ENCODE data around the gene GPR137. TPM values are rescaled to one million over a fixed set of nuclear protein-coding genes. Genes with fewer than 3 reads are reported as not detected.

The GPR137 gene
- total and polyA plus RNA-seq, 9 of the 15 experiments (the other 6 are each of a cell fraction or from before 2014, with no cell fraction given), result 0.32 to 26.7 (median 10.7) TPM

DNA sequence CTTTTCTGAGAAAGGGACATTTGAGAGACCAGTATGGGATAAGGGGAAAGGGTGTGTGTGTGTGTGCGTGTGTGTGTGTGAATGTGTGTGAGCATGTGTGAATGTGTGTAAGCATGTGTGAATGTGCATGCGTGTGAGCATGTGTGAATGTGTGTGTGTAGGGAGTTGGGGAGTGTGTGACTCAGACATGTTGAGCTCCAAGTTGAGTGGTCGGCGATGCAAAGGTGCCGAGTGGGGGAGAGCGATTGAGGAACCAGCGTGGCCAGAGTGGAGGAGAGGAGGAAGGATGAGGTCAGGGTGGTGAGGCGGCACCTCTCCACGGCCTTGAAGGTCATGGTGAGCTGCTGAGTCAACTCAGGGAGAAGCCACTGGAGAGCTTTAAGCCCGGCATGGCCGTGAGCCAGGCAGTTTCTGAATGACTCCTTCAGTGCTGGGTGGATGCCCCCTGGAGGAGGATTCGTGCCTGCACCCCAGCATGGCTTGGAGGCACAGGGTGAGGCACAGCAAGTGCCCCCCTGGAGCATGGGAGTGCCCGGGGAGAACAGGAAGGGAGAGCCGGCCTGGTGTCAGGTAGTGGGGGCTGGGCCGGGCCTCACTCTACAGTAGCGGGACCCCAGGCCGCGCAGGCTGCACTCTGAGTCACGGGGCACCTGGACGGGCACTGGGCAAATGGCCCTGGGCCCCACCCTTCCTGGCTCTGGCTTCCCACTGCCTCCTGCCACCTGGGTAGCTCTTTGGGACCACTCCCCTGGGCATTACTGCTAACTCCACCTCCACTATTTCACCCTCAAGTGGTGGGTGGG, 46.1 kb downstream of the GPR137 start (continued):
- TF ChIP-seq, protein P1, sequence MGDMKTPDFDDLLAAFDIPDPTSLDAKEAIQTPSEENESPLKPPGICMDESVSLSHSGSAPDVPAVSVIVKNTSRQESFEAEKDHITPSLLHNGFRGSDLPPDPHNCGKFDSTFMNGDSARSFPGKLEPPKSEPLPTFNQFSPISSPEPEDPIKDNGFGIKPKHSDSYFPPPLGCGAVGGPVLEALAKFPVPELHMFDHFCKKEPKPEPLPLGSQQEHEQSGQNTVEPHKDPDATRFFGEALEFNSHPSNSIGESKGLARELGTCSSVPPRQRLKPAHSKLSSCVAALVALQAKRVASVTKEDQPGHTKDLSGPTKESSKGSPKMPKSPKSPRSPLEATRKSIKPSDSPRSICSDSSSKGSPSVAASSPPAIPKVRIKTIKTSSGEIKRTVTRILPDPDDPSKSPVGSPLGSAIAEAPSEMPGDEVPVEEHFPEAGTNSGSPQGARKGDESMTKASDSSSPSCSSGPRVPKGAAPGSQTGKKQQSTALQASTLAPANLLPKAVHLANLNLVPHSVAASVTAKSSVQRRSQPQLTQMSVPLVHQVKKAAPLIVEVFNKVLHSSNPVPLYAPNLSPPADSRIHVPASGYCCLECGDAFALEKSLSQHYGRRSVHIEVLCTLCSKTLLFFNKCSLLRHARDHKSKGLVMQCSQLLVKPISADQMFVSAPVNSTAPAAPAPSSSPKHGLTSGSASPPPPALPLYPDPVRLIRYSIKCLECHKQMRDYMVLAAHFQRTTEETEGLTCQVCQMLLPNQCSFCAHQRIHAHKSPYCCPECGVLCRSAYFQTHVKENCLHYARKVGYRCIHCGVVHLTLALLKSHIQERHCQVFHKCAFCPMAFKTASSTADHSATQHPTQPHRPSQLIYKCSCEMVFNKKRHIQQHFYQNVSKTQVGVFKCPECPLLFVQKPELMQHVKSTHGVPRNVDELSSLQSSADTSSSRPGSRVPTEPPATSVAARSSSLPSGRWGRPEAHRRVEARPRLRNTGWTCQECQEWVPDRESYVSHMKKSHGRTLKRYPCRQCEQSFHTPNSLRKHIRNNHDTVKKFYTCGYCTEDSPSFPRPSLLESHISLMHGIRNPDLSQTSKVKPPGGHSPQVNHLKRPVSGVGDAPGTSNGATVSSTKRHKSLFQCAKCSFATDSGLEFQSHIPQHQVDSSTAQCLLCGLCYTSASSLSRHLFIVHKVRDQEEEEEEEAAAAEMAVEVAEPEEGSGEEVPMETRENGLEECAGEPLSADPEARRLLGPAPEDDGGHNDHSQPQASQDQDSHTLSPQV (IDR thresholded peaks at IDR 0.05), result peak; percentile 95
- TF ChIP-seq FOXM1 (IDR thresholded peaks at IDR 0.05; ENCODE audit: low read depth), result no peak
- no peak for TF ChIP-seq FOXM1 (CRISPR knock-in tag; IDR thresholded peaks at IDR 0.05; ENCODE audit: low read depth)
- TF ChIP-seq SAFB2 (IDR thresholded peaks at IDR 0.05; ENCODE audit: borderline replicate concordance, low read depth, low read length, severe bottlenecking), result no peak
- TF ChIP-seq EP400 (IDR thresholded peaks at IDR 0.05), result peak; percentile 75; the same call in 1 of the 2 replicates
- TF ChIP-seq L3MBTL2 (IDR thresholded peaks at IDR 0.05), result peak; percentile 64; the same call in 1 of the 2 replicates
- peak; percentile 83 for TF ChIP-seq LEF1 (IDR thresholded peaks at IDR 0.05)
- no peak for TF ChIP-seq ZNF644 (tag; IDR thresholded peaks at IDR 0.05; ENCODE audit: low read depth)
- TF ChIP-seq ATF7 (IDR thresholded peaks at IDR 0.05), result peak; percentile 87
- peak; percentile 43; the same call in 1 of the 2 replicates for TF ChIP-seq ZNF175 (CRISPR knock-in tag; IDR thresholded peaks at IDR 0.05; ENCODE audit: low read depth)
- TF ChIP-seq, protein P2, sequence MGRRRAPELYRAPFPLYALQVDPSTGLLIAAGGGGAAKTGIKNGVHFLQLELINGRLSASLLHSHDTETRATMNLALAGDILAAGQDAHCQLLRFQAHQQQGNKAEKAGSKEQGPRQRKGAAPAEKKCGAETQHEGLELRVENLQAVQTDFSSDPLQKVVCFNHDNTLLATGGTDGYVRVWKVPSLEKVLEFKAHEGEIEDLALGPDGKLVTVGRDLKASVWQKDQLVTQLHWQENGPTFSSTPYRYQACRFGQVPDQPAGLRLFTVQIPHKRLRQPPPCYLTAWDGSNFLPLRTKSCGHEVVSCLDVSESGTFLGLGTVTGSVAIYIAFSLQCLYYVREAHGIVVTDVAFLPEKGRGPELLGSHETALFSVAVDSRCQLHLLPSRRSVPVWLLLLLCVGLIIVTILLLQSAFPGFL (CRISPR knock-in tag; IDR thresholded peaks at IDR 0.05), result no peak
- TF ChIP-seq SREBF2 (CRISPR knock-in tag; IDR thresholded peaks at IDR 0.05), result no peak
- no peak for TF ChIP-seq KLF6 (CRISPR knock-in tag; IDR thresholded peaks at IDR 0.05; ENCODE audit: borderline replicate concordance)
- TF ChIP-seq POU5F1 (IDR thresholded peaks at IDR 0.05; ENCODE audit: borderline replicate concordance, low read depth, low read length, partially characterized antibody), result no peak
- TF ChIP-seq TGIF2 (CRISPR knock-in tag; IDR thresholded peaks at IDR 0.05), result no peak
- TF ChIP-seq STAT5B (CRISPR knock-in tag; IDR thresholded peaks at IDR 0.05), result no peak
- TF ChIP-seq ZNF3 (CRISPR knock-in tag; IDR thresholded peaks at IDR 0.05), result no peak
- TF ChIP-seq ZNF780A (CRISPR knock-in tag; IDR thresholded peaks at IDR 0.05), result no peak
- TF ChIP-seq CREM (IDR thresholded peaks at IDR 0.05; ENCODE audit: low read depth), result peak; percentile 69
- peak; percentile 55 for TF ChIP-seq ARHGAP35 (IDR thresholded peaks at IDR 0.05; ENCODE audit: partially characterized antibody)
- no peak for TF ChIP-seq PURB (CRISPR knock-in tag; IDR thresholded peaks at IDR 0.05; ENCODE audit: low read depth)
- TF ChIP-seq SMARCE1 (IDR thresholded peaks at IDR 0.05), result peak; percentile 93
- TF ChIP-seq NR1H2 (CRISPR knock-in tag; IDR thresholded peaks at IDR 0.05), result no peak
- TF ChIP-seq ZFP30 (CRISPR knock-in tag; IDR thresholded peaks at IDR 0.05; ENCODE audit: borderline replicate concordance), result no peak
- TF ChIP-seq BRCA1 (IDR thresholded peaks at IDR 0.05), result no peak
- TF ChIP-seq BRCA1 (CRISPR knock-in tag; IDR thresholded peaks at IDR 0.05), result no peak
- no peak for TF ChIP-seq ZNF695 (CRISPR knock-in tag; IDR thresholded peaks at IDR 0.05)
